Neural progenitor cell (in vitro differentiated cells): ENCODE data around the gene CRACDL. TPM values are rescaled to one million over a fixed set of nuclear protein-coding genes. Genes with fewer than 3 reads are reported as not detected.

ENCODE experiments used
- DNase-seq: peaks from one replicate; pipeline ENCODE4 v3.0.0-alpha.2; 2016; ENCODE audit warnings: low spot score
- H2AFZ ChIP-seq: fragments of 200-600 bp; sonication (generic); replicated peaks from 2 replicates; pipeline ENCODE4 v1.6.1; 2016; ENCODE audit warnings: antibody characterized with exemption
- H3F3A ChIP-seq: fragments of 200-600 bp; sonication (generic); 2 replicates; pipeline ENCODE4 v1.6.1; 2016; ENCODE audit warnings: antibody characterized with exemption, low read depth
- H3K27ac ChIP-seq: fragments of 200-600 bp; sonication (generic); 2 replicates; pipeline ENCODE4 v1.5.1; 2016; ENCODE audit warnings: mild to moderate bottlenecking
- H3K27me3 ChIP-seq: fragments of 200-600 bp; sonication (generic); 2 replicates; pipeline ENCODE4 v1.6.1; 2016; ENCODE audit warnings: mild to moderate bottlenecking, moderate library complexity
- H3K36me3 ChIP-seq: fragments of 200-600 bp; sonication (generic); 2 replicates; pipeline ENCODE4 v1.5.1; 2016
- H3K4me1 ChIP-seq: fragments of 200-600 bp; sonication (generic); 2 replicates; pipeline ENCODE4 v1.6.1; 2016; ENCODE audit warnings: mixed run types
- H3K4me2 ChIP-seq: fragments of 200-600 bp; sonication (generic); 2 replicates; pipeline ENCODE4 v1.6.1; 2016
- H3K4me3 ChIP-seq: fragments of 200-600 bp; sonication (generic); 2 replicates; pipeline ENCODE4 v1.5.1; 2016
- H3K79me2 ChIP-seq: fragments of 200-600 bp; sonication (generic); 2 replicates; pipeline ENCODE4 v1.6.1; 2016; ENCODE audit warnings: low read depth
- H3K9ac ChIP-seq: fragments of 200-600 bp; sonication (generic); 2 replicates; pipeline ENCODE4 v1.6.1; 2016
- H3K9me3 ChIP-seq: fragments of 200-600 bp; sonication (generic); 2 replicates; pipeline ENCODE4 v1.5.1; 2016; ENCODE audit warnings: low read depth
- H4K20me1 ChIP-seq: fragments of 200-600 bp; sonication (generic); 2 replicates; pipeline ENCODE4 v1.6.1; 2016; ENCODE audit warnings: low read depth
- H3K27ac Mint-ChIP-seq: 3 replicates; pipeline ENCODE4 v1.8.0; 2021; ENCODE audit warnings: mixed read lengths
- H3K27me3 Mint-ChIP-seq: 2 replicates; pipeline ENCODE4 v1.8.0; 2022; ENCODE audit warnings: low read depth, mild to moderate bottlenecking, inconsistent platforms, moderate library complexity, mixed read lengths; ENCODE audit not compliant: insufficient read depth
- H3K36me3 Mint-ChIP-seq: 3 replicates; pipeline ENCODE4 v1.8.0; 2021; ENCODE audit warnings: mixed read lengths
- H3K4me1 Mint-ChIP-seq: 3 replicates; pipeline ENCODE4 v1.8.0; 2021; ENCODE audit warnings: mixed read lengths
- H3K4me3 Mint-ChIP-seq: 3 replicates; pipeline ENCODE4 v1.8.0; 2021; ENCODE audit warnings: mild to moderate bottlenecking, moderate library complexity, mixed read lengths
- H3K9me3 Mint-ChIP-seq: 3 replicates; pipeline ENCODE4 v1.8.0; 2020; ENCODE audit warnings: mixed read lengths
- CTCF ChIP-seq: fragments of 200-600 bp; sonication (generic); IDR thresholded peaks from 2 replicates; pipeline ENCODE4 v1.5.1; 2017; ENCODE audit warnings: antibody characterized with exemption, mild to moderate bottlenecking
- EZH2 ChIP-seq: fragments of 200-600 bp; sonication (generic); IDR thresholded peaks from 2 replicates; pipeline ENCODE4 v1.6.1; 2017; ENCODE audit warnings: antibody characterized with exemption, mild to moderate bottlenecking, moderate library complexity
- EZH2phosphoT487 ChIP-seq: fragments of 200-600 bp; sonication (generic); IDR thresholded peaks from 2 replicates; pipeline ENCODE4 v1.6.1; 2017; ENCODE audit warnings: antibody characterized with exemption
- total RNA-seq: library from RNA; depleted of rRNA; stranded (reverse); fragments of >200 nt; gene quantifications from 2 replicates; pipeline ENCODE4 v1.2.3, GENCODE V29; 2015; ENCODE audit warnings: low replicate concordance

The CRACDL gene
- total RNA-seq, 1 donor from 2014 or later = 0.07 TPM

DNA sequence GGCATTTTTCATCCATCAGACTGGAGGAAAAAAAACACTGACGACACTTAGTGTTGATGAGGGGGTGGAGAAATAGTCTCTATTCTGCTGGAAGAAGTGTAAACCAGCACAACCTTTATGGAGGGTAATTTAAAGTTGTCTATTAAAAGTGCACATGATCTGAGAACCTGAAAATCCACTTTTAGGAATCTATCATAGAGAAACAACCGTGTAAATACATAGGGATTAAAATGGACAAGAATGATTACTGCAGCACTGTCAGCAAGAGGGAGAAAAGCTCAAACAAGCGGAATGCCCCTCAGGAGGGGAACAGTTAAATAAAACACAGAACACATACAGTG lies 125.5 kb downstream of the CRACDL start:
- Mint-ChIP-seq H3K4me1 (peaks cover 23% of the 10 kb centered on the region), H3K4me3 (no peak overlapping the region), H3K36me3 (no peaks in the 10 kb centered on the region), H3K27me3 (peaks cover 2% of the 10 kb centered on the region), H3K9me3 (no peaks in the 10 kb centered on the region), H3K27ac (no peak overlapping the region)
- Histone ChIP-seq H3F3A (no peaks in the 10 kb centered on the region), H3K36me3 (no peaks in the 10 kb centered on the region), H3K4me2 (no peak overlapping the region), H2AFZ (no peak overlapping the region), H3K79me2 (no peaks in the 10 kb centered on the region), H3K4me1 (no peaks in the 10 kb centered on the region), H3K9ac (no peak overlapping the region), H3K27me3 (peaks cover 4% of the 10 kb centered on the region), H3K9me3 (no peaks in the 10 kb centered on the region), H4K20me1 (no peaks in the 10 kb centered on the region), H3K4me3 (no peak overlapping the region), H3K27ac (no peak overlapping the region)
- no peak for DNase-seq
- TF ChIP-seq EZH2 (no peak), EZH2phosphoT487 (no peak), CTCF (no peak)

DNA sequence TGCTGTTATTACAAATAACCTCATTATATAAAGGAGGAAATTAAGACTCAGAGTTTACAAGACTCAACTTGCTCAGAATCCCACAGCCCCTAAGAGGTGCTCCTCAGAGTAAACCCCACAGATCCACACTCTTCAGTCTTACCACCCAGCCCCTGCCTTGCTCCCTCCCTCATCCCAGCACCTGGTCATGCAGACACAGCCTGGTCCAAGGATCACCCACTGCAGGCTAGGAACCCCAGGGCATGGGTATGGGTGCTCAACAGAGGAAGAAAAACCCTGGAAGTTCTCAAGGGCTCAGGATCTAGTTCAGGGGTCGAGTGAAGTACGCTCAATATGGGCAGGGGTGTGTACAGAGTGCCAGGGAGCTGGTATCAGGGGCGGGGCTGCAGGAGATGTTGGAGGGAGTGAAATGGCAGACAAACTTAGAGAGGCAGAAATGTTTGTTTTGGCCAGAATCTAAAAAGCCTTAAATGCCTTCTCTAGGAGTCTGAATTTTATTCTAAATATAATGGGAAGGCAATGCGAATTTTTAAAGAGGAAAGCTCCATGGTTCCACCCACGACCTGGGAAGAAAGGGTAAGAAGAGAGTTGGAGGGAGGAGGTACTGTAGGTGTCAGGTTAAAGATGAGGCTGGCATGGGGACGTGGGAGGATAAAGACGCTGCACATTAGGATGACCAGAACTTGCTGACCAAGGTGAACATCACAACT lies 126.0 kb downstream of the CRACDL start:
- H3K27ac Mint-ChIP-seq = no peak overlapping the region

GRCh38 chr2:98809116-98809515 lies 126.9 kb downstream of the CRACDL start:
- DNase-seq = no peak
- peaks cover 2% of the 10 kb centered on the region for H3K27me3 Mint-ChIP-seq
- TF ChIP-seq EZH2phosphoT487 = no peak
- no peak for TF ChIP-seq CTCF
- TF ChIP-seq EZH2 = no peak

More for the DNA sequence above, 126.0 kb downstream of the CRACDL start:
- Mint-ChIP-seq H3K27me3 (no peaks in the 10 kb centered on the region), H3K9me3 (no peaks in the 10 kb centered on the region), H3K4me3 (no peak overlapping the region), H3K36me3 (no peaks in the 10 kb centered on the region), H3K4me1 (peaks cover 27% of the 10 kb centered on the region)
- DNase-seq = no peak
- Histone ChIP-seq H3K79me2 (no peaks in the 10 kb centered on the region), H3K27me3 (peaks cover 4% of the 10 kb centered on the region), H2AFZ (no peak overlapping the region), H3K9ac (no peak overlapping the region), H4K20me1 (no peaks in the 10 kb centered on the region), H3K4me3 (no peak overlapping the region), H3K4me1 (no peaks in the 10 kb centered on the region), H3K27ac (no peak overlapping the region), H3K4me2 (no peak overlapping the region), H3F3A (no peaks in the 10 kb centered on the region), H3K9me3 (no peaks in the 10 kb centered on the region), H3K36me3 (no peaks in the 10 kb centered on the region)
- TF ChIP-seq EZH2 = no peak
- TF ChIP-seq EZH2phosphoT487 = no peak
- no peak for TF ChIP-seq CTCF

More at GRCh38 chr2:98809116-98809515, 126.9 kb downstream of the CRACDL start:
- Histone ChIP-seq H3K79me2 (no peaks in the 10 kb centered on the region), H3F3A (no peaks in the 10 kb centered on the region), H2AFZ (no peak overlapping the region), H3K4me1 (no peaks in the 10 kb centered on the region), H4K20me1 (no peaks in the 10 kb centered on the region), H3K4me2 (no peak overlapping the region), H3K9me3 (no peaks in the 10 kb centered on the region), H3K27ac (no peak overlapping the region), H3K27me3 (peaks cover 4% of the 10 kb centered on the region), H3K9ac (no peak overlapping the region), H3K36me3 (no peaks in the 10 kb centered on the region), H3K4me3 (no peak overlapping the region)
- Mint-ChIP-seq H3K9me3 (no peaks in the 10 kb centered on the region), H3K36me3 (no peaks in the 10 kb centered on the region), H3K27ac (no peak overlapping the region), H3K4me1 (peaks cover 27% of the 10 kb centered on the region), H3K4me3 (no peak overlapping the region)
